ENCODE results near the gene SYT7. TPM values are rescaled to one million over a fixed set of nuclear protein-coding genes. Genes with fewer than 3 reads are reported as not detected.

The SYT7 gene
- total and polyA plus RNA-seq, 2 of the 8 experiments (the other 6 are each of a cell fraction or from before 2014, with no cell fraction given): 9.6 to 10.5 TPM

DNA sequence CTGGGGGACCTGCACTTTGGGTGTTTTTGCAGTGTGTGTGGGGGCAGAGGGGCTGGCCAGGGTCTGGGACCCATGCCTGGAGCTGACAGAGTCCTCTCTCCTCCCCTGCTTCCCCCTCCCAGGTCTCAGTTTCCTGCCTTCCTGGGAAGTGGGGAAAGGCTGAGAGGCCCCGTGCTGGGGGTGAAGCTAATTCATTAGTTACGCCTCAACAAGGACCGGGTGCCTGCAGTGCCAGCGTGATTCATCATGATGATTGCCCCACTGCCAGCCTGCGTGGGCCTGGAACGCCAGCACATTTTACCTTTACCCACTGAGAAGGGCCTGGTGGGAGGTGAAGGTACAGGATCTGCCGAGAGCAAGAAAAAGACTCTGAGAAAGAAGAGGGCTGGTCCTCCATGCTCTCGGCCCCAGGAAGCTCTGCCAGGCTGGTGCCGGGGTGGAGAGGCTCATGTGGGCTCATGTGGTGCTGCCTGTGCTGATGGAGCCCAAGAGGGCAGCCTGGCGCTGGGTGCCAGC is 75.2 kb downstream of the SYT7 start (continued):
- TF ChIP-seq, protein P1, sequence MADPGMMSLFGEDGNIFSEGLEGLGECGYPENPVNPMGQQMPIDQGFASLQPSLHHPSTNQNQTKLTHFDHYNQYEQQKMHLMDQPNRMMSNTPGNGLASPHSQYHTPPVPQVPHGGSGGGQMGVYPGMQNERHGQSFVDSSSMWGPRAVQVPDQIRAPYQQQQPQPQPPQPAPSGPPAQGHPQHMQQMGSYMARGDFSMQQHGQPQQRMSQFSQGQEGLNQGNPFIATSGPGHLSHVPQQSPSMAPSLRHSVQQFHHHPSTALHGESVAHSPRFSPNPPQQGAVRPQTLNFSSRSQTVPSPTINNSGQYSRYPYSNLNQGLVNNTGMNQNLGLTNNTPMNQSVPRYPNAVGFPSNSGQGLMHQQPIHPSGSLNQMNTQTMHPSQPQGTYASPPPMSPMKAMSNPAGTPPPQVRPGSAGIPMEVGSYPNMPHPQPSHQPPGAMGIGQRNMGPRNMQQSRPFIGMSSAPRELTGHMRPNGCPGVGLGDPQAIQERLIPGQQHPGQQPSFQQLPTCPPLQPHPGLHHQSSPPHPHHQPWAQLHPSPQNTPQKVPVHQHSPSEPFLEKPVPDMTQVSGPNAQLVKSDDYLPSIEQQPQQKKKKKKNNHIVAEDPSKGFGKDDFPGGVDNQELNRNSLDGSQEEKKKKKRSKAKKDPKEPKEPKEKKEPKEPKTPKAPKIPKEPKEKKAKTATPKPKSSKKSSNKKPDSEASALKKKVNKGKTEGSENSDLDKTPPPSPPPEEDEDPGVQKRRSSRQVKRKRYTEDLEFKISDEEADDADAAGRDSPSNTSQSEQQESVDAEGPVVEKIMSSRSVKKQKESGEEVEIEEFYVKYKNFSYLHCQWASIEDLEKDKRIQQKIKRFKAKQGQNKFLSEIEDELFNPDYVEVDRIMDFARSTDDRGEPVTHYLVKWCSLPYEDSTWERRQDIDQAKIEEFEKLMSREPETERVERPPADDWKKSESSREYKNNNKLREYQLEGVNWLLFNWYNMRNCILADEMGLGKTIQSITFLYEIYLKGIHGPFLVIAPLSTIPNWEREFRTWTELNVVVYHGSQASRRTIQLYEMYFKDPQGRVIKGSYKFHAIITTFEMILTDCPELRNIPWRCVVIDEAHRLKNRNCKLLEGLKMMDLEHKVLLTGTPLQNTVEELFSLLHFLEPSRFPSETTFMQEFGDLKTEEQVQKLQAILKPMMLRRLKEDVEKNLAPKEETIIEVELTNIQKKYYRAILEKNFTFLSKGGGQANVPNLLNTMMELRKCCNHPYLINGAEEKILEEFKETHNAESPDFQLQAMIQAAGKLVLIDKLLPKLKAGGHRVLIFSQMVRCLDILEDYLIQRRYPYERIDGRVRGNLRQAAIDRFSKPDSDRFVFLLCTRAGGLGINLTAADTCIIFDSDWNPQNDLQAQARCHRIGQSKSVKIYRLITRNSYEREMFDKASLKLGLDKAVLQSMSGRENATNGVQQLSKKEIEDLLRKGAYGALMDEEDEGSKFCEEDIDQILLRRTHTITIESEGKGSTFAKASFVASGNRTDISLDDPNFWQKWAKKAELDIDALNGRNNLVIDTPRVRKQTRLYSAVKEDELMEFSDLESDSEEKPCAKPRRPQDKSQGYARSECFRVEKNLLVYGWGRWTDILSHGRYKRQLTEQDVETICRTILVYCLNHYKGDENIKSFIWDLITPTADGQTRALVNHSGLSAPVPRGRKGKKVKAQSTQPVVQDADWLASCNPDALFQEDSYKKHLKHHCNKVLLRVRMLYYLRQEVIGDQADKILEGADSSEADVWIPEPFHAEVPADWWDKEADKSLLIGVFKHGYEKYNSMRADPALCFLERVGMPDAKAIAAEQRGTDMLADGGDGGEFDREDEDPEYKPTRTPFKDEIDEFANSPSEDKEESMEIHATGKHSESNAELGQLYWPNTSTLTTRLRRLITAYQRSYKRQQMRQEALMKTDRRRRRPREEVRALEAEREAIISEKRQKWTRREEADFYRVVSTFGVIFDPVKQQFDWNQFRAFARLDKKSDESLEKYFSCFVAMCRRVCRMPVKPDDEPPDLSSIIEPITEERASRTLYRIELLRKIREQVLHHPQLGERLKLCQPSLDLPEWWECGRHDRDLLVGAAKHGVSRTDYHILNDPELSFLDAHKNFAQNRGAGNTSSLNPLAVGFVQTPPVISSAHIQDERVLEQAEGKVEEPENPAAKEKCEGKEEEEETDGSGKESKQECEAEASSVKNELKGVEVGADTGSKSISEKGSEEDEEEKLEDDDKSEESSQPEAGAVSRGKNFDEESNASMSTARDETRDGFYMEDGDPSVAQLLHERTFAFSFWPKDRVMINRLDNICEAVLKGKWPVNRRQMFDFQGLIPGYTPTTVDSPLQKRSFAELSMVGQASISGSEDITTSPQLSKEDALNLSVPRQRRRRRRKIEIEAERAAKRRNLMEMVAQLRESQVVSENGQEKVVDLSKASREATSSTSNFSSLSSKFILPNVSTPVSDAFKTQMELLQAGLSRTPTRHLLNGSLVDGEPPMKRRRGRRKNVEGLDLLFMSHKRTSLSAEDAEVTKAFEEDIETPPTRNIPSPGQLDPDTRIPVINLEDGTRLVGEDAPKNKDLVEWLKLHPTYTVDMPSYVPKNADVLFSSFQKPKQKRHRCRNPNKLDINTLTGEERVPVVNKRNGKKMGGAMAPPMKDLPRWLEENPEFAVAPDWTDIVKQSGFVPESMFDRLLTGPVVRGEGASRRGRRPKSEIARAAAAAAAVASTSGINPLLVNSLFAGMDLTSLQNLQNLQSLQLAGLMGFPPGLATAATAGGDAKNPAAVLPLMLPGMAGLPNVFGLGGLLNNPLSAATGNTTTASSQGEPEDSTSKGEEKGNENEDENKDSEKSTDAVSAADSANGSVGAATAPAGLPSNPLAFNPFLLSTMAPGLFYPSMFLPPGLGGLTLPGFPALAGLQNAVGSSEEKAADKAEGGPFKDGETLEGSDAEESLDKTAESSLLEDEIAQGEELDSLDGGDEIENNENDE (IDR thresholded peaks at IDR 0.05; ENCODE audit: insufficient replicate concordance, low read length): no peak
- no peak for TF ChIP-seq MAFK (IDR thresholded peaks at IDR 0.05; ENCODE audit: low read depth, low read length)
- TF ChIP-seq EZH2 (IDR thresholded peaks at IDR 0.05; ENCODE audit: low read depth, low read length, severe bottlenecking): no peak
- no peak for TF ChIP-seq POLR2A (IDR thresholded peaks at IDR 0.05; ENCODE audit: control extremely low read depth in 1 of 2, low read depth in 2 of 2, low read length in 2 of 2)
- no peak for TF ChIP-seq JUN (IDR thresholded peaks at IDR 0.05; ENCODE audit: low read depth, low read length)
- no peak for TF ChIP-seq CHD1 (IDR thresholded peaks at IDR 0.05; ENCODE audit: low read depth, low read length)
- no peak for TF ChIP-seq POU5F1 (IDR thresholded peaks at IDR 0.05; ENCODE audit: low read depth, low read length)
- TF ChIP-seq SRF (IDR thresholded peaks at IDR 0.05; ENCODE audit: low read depth, low read length): no peak
- no peak for TF ChIP-seq HDAC2 (IDR thresholded peaks at IDR 0.05; ENCODE audit: borderline replicate concordance in 1 of 2, low read depth in 2 of 2, low read length in 2 of 2)
- no peak for TF ChIP-seq RFX5 (IDR thresholded peaks at IDR 0.05; ENCODE audit: borderline replicate concordance, low read depth, low read length)
- TF ChIP-seq CBX5 (IDR thresholded peaks at IDR 0.05; ENCODE audit: low read depth, low read length): no peak
- no peak for TF ChIP-seq SP1 (IDR thresholded peaks at IDR 0.05; ENCODE audit: low read depth, low read length)
- no peak for TF ChIP-seq TEAD4 (IDR thresholded peaks at IDR 0.05; ENCODE audit: low read depth, low read length)

Data from H1 (cell line).